Lung (tissue), 12 donors: ENCODE results near the gene NXF1. TPM values are rescaled to one million over a fixed set of nuclear protein-coding genes. Genes with fewer than 3 reads are reported as not detected.

Source experiments
- ATAC-seq: fragments of 200-7000 bp; cut with Tn5 transposase; one replicate; pipeline ENCODE4 v1.9.1; 2020; ENCODE audit warnings: moderate number of reproducible peaks; ENCODE audit not compliant: insufficient read depth, low FRiP score
- DNase-seq, 3 donors: peaks; one replicate each; pipeline ENCODE4 v3.0.0-alpha.2; 2013 to 2017
- H3K27ac ChIP-seq, 2 donors: one replicate each; pipeline ENCODE4 v1.5.1; 2013; ENCODE audit warnings: mild to moderate bottlenecking in 2 of 2, moderate library complexity in 2 of 2, control low read depth in 1 of 2, inconsistent platforms in 1 of 2, low read depth in 1 of 2, low read length in 1 of 2
- H3K27me3 ChIP-seq, 3 donors: one replicate each; pipeline ENCODE4 v1.5.1; 2013; ENCODE audit warnings: low read length in 2 of 3; ENCODE audit not compliant: control insufficient read depth in 3 of 3, insufficient read depth in 3 of 3
- H3K36me3 ChIP-seq, 4 donors: one replicate each; pipeline ENCODE4 v1.5.1; 2013; ENCODE audit warnings: low read length in 4 of 4, mild to moderate bottlenecking in 1 of 4, moderate library complexity in 1 of 4; ENCODE audit not compliant: control insufficient read depth in 4 of 4, insufficient read depth in 4 of 4
- H3K4me1 ChIP-seq, 5 donors: one replicate each; pipeline ENCODE4 v1.5.1; 2013; ENCODE audit warnings: low read length in 5 of 5, mild to moderate bottlenecking in 2 of 5, moderate library complexity in 1 of 5; ENCODE audit not compliant: control insufficient read depth in 5 of 5, insufficient read depth in 5 of 5
- H3K4me3 ChIP-seq: one replicate; pipeline ENCODE4 v1.5.1; 2013; ENCODE audit warnings: mild to moderate bottlenecking, control low read depth, moderate library complexity
- H3K9ac ChIP-seq, 2 donors: one replicate each; pipeline ENCODE4 v1.5.1; 2013; ENCODE audit warnings: low read length in 2 of 2, control low read depth in 1 of 2; ENCODE audit not compliant: insufficient read depth in 1 of 2
- H3K9me3 ChIP-seq, 4 donors: one replicate each; pipeline ENCODE4 v1.5.1; 2013; ENCODE audit warnings: low read length in 3 of 4, mild to moderate bottlenecking in 1 of 4, moderate library complexity in 1 of 4; ENCODE audit not compliant: control insufficient read depth in 4 of 4, insufficient read depth in 3 of 4
- CTCF ChIP-seq: IDR thresholded peaks from 2 replicates; pipeline ENCODE4 v1.5.1; 2012; ENCODE audit warnings: mild to moderate bottlenecking; ENCODE audit errors: control extremely low read depth, extremely low read depth
- WGBS, 2 donors: extraction: QIAGEN DNeasy Blood & Tissue Kit; methylation state at CpG; one replicate each; pipeline ENCODE4 v1.1.7; 2013; 5-methylcytosine and 5-hydroxymethylcytosine counted together
- polyA plus RNA-seq, 2 donors: library from polyadenylated mRNA; stranded (reverse); fragments of 200-250 nt; gene quantifications; one replicate each; pipeline ENCODE4 v1.2.1, GENCODE V29; 2013
- total RNA-seq, 2 donors: library from RNA; depleted of rRNA in 1 of 2; stranded (reverse); fragments of >200 nt in 1 of 2; gene quantifications; one replicate each; pipeline ENCODE4 v1.2.1, GENCODE V29; 2014 to 2021
- donor health status: control.
- donor health status: control.
- donor health status: Bipolar disorder and iron deficiency.
- donor health status: healthy.
- donor health status: DM: yes; HTN: yes; CAD: no.

Gene NXF1
- total and polyA plus RNA-seq, 4 donors = 62.6 to 89.4 (median 75.5) TPM

- Histone ChIP-seq H3K9ac (peak within 1 kb of the TSS; percentile 50 to 98), H3K9me3 (no peaks in the 10 kb centered on the region), H3K4me3 (peak within 1 kb of the TSS; percentile 82), H3K4me1 (peaks cover 0 to 17% (median 5%) of the 10 kb centered on the region in 5 donors), H3K27ac (peak within 1 kb of the TSS; percentile 90 to 97), H3K36me3 (peaks cover 5 to 20% (median 11%) of the 10 kb centered on the region in 4 donors), H3K27me3 (no peaks in the 10 kb centered on the region)
- DNase-seq (peak; percentile 95 to 98 (median 97)), ATAC-seq (peak; percentile 77)
- 0% methylated on average over 62 of the region's 62 CpGs for WGBS, 2 donors
- no peak for TF ChIP-seq CTCF
Measured at GRCh38 chr11:62839050-62839945, 34.1 kb upstream of the NXF1 start, which contains the start of gene WDR74. WDR74 (minus strand) TSS chr11:62839590; CDS start chr11:62839570, 20 bp downstream.

- H3K27ac ChIP-seq = no peak overlapping the region
- DNase-seq = no peak
- H3K36me3 ChIP-seq = peaks cover 5 to 27% (median 19%) of the 10 kb centered on the region in 4 donors
- ATAC-seq = no peak
- H3K9ac ChIP-seq = no peak overlapping the region
- no peak for TF ChIP-seq CTCF
- no peak overlapping the region for H3K4me3 ChIP-seq
- WGBS, 2 donors = 88 to 96% methylated on average over 8 of the region's 8 CpGs
- peaks cover 0 to 19% (median 8%) of the 10 kb centered on the region in 5 donors for H3K4me1 ChIP-seq
- no peaks in the 10 kb centered on the region for H3K27me3 ChIP-seq
- H3K9me3 ChIP-seq = no peaks in the 10 kb centered on the region
Measured at GRCh38 chr11:62835336-62835735, 30.1 kb upstream of the NXF1 start.

- 13 to 14% methylated on average over 40 of the region's 40 CpGs for WGBS, 2 donors
- Histone ChIP-seq H3K9me3 (no peaks in the 10 kb centered on the region), H3K9ac (peak within 1 kb of the TSS; percentile 66 to 85), H3K27me3 (no peaks in the 10 kb centered on the region), H3K36me3 (peaks cover 6 to 28% (median 19%) of the 10 kb centered on the region in 4 donors), H3K27ac (peak within 1 kb of the TSS; percentile 96 to 99), H3K4me1 (peaks cover 0 to 16% (median 13%) of the 10 kb centered on the region in 5 donors), H3K4me3 (peak within 1 kb of the TSS; percentile 74)
- peak; percentile 1 for ATAC-seq
- DNase-seq = no peak
- no peak for TF ChIP-seq CTCF
Measured at GRCh38 chr11:62832336-62833234, 27.3 kb upstream of the NXF1 start, which contains the start of gene TEX54. TEX54 (minus strand) TSS chr11:62832841.
